H9 (cell line): ENCODE results near the gene C6orf62. TPM values are rescaled to one million over a fixed set of nuclear protein-coding genes. Genes with fewer than 3 reads are reported as not detected.

ENCODE experiments used
- DNase-seq: peaks from one replicate; pipeline ENCODE4 v3.0.0-alpha.2; 2017
- H2AFZ ChIP-seq: one replicate; pipeline ENCODE4 v1.6.1; 2013; ENCODE audit warnings: mild to moderate bottlenecking, low read length, control low read depth, moderate library complexity
- H2AK5ac ChIP-seq: 2 replicates; pipeline ENCODE4 v1.6.1; 2013; ENCODE audit warnings: low read length, control low read depth, mixed read lengths; ENCODE audit not compliant: insufficient read length
- H2BK120ac ChIP-seq: one replicate; pipeline ENCODE4 v1.6.1; 2013; ENCODE audit warnings: low read depth, mild to moderate bottlenecking, low read length, control low read depth, inconsistent platforms; ENCODE audit not compliant: poor library complexity, severe bottlenecking
- H2BK12ac ChIP-seq: 2 replicates; pipeline ENCODE4 v1.6.1; 2013; ENCODE audit warnings: low read length, control low read depth, mixed read lengths, low read depth; ENCODE audit not compliant: insufficient read length
- H2BK15ac ChIP-seq: 2 replicates; pipeline ENCODE4 v1.6.1; 2013; ENCODE audit warnings: low read depth, low read length, control low read depth
- H2BK20ac ChIP-seq: one replicate; pipeline ENCODE4 v1.6.1; 2013; ENCODE audit warnings: low read depth, mild to moderate bottlenecking, low read length, control low read depth, inconsistent platforms; ENCODE audit not compliant: poor library complexity, severe bottlenecking
- H2BK5ac ChIP-seq: 2 replicates; pipeline ENCODE4 v1.6.1; 2013; ENCODE audit warnings: low read length, control low read depth, mixed read lengths; ENCODE audit not compliant: insufficient read length
- H3K14ac ChIP-seq: 2 replicates; pipeline ENCODE4 v1.6.1; 2013; ENCODE audit warnings: low read length, control low read depth; ENCODE audit not compliant: insufficient read depth
- H3K18ac ChIP-seq: 2 replicates; pipeline ENCODE4 v1.6.1; 2013; ENCODE audit warnings: low read depth, mild to moderate bottlenecking, mixed read lengths, low read length, control low read depth; ENCODE audit not compliant: insufficient read length
- H3K23ac ChIP-seq: 2 replicates; pipeline ENCODE4 v1.6.1; 2013; ENCODE audit warnings: low read length, control low read depth, mixed read lengths, low read depth; ENCODE audit not compliant: insufficient read length
- H3K23me2 ChIP-seq: 2 replicates; pipeline ENCODE4 v1.6.1; 2013; ENCODE audit warnings: low read depth, mild to moderate bottlenecking, mixed read lengths, low read length, control low read depth; ENCODE audit not compliant: insufficient read length, poor library complexity, severe bottlenecking
- H3K27ac ChIP-seq: 2 replicates; pipeline ENCODE4 v1.5.1; 2013; ENCODE audit warnings: low read length, control low read depth, mixed read lengths, low read depth; ENCODE audit not compliant: insufficient read length
- H3K27me3 ChIP-seq: 2 replicates; pipeline ENCODE4 v1.6.1; 2013; ENCODE audit warnings: low read length, control low read depth, inconsistent platforms; ENCODE audit not compliant: insufficient read depth
- H3K4ac ChIP-seq: 2 replicates; pipeline ENCODE4 v1.6.1; 2013; ENCODE audit warnings: low read depth, mild to moderate bottlenecking, control low read depth, inconsistent platforms, low read length, moderate library complexity
- H3K4me1 ChIP-seq: 2 replicates; pipeline ENCODE4 v1.6.1; 2013; ENCODE audit warnings: low read length, control low read depth, inconsistent platforms; ENCODE audit not compliant: insufficient read depth
- H3K4me2 ChIP-seq: 2 replicates; pipeline ENCODE4 v1.6.1; 2013; ENCODE audit warnings: low read length, control low read depth, mixed read lengths; ENCODE audit not compliant: insufficient read length, insufficient read depth
- H3K56ac ChIP-seq: 2 replicates; pipeline ENCODE4 v1.6.1; 2013; ENCODE audit warnings: low read depth, mild to moderate bottlenecking, mixed read lengths, low read length, control low read depth; ENCODE audit not compliant: insufficient read length
- H3K79me1 ChIP-seq: 2 replicates; pipeline ENCODE4 v1.6.1; 2013; ENCODE audit warnings: low read depth, mild to moderate bottlenecking, moderate library complexity, low read length, control low read depth, inconsistent platforms; ENCODE audit not compliant: insufficient read depth, poor library complexity, severe bottlenecking
- H3K79me2 ChIP-seq: 2 replicates; pipeline ENCODE4 v1.6.1; 2013; ENCODE audit warnings: low read length, control low read depth, inconsistent platforms; ENCODE audit not compliant: insufficient read depth
- H3K9ac ChIP-seq: 2 replicates; pipeline ENCODE4 v1.6.1; 2013; ENCODE audit warnings: low read length, control low read depth, mixed read lengths; ENCODE audit not compliant: insufficient read length; ENCODE audit errors: extremely low read depth
- H3K9me3 ChIP-seq: one replicate; pipeline ENCODE4 v1.6.1; 2013; ENCODE audit warnings: low read depth, low read length, inconsistent platforms; ENCODE audit not compliant: control insufficient read depth
- H3T11ph ChIP-seq: one replicate; pipeline ENCODE4 v1.6.1; 2013; ENCODE audit warnings: mild to moderate bottlenecking, low read length, control low read depth, inconsistent platforms
- H4K20me1 ChIP-seq: one replicate; pipeline ENCODE4 v1.6.1; 2013; ENCODE audit not compliant: control insufficient read depth, insufficient read length, insufficient read depth
- H4K5ac ChIP-seq: 2 replicates; pipeline ENCODE4 v1.6.1; 2013; ENCODE audit warnings: low read depth, mild to moderate bottlenecking, mixed read lengths, low read length, control low read depth; ENCODE audit not compliant: insufficient read length
- H4K8ac ChIP-seq: replicated peaks from 2 replicates; pipeline ENCODE4 v1.6.1; 2013; ENCODE audit warnings: low read length, control low read depth, mixed read lengths, low read depth; ENCODE audit not compliant: insufficient read length
- H4K91ac ChIP-seq: 2 replicates; pipeline ENCODE4 v1.6.1; 2013; ENCODE audit warnings: low read depth, mild to moderate bottlenecking, moderate library complexity, mixed read lengths, low read length, control low read depth; ENCODE audit not compliant: insufficient read length
- H3K27ac Mint-ChIP-seq, 3 experiments: 2 replicates in 2 of 3; 3 replicates in 1 of 3; pipeline ENCODE4 v1.8.0; 2020 to 2021; ENCODE audit warnings: mixed read lengths in 3 of 3, mild to moderate bottlenecking in 1 of 3, moderate library complexity in 1 of 3
- H3K27me3 Mint-ChIP-seq: 2 replicates; pipeline ENCODE4 v1.8.0; 2021; ENCODE audit warnings: low read depth, mild to moderate bottlenecking, moderate library complexity, mixed read lengths
- H3K36me3 Mint-ChIP-seq, 3 experiments: 2 replicates in 2 of 3; 3 replicates in 1 of 3; pipeline ENCODE4 v1.8.0; 2020 to 2021; ENCODE audit warnings: low read depth in 3 of 3, mixed read lengths in 3 of 3; ENCODE audit not compliant: insufficient read depth in 1 of 3
- H3K4me1 Mint-ChIP-seq, 2 experiments: 2 replicates each; pipeline ENCODE4 v1.8.0; 2020; ENCODE audit warnings: mixed read lengths in 2 of 2
- H3K4me3 Mint-ChIP-seq, 2 experiments: 2 replicates in 1 of 2; 3 replicates in 1 of 2; pipeline ENCODE4 v1.8.0; 2020 to 2021; ENCODE audit warnings: mild to moderate bottlenecking in 2 of 2, mixed read lengths in 2 of 2, moderate library complexity in 1 of 2
- H3K9me3 Mint-ChIP-seq, 2 experiments: 2 replicates in 1 of 2; 3 replicates in 1 of 2; pipeline ENCODE4 v1.8.0; 2020; ENCODE audit warnings: mild to moderate bottlenecking in 2 of 2, mixed read lengths in 2 of 2, moderate library complexity in 1 of 2
- WGBS: extraction: QIAGEN DNeasy Blood & Tissue Kit; methylation state at CpG from one replicate; pipeline ENCODE4 v1.1.7; 2013; ENCODE audit warnings: missing lambda C conversion rate, low lambda C conversion rate, mixed read lengths; ENCODE audit not compliant: insufficient read length; ENCODE audit errors: extremely low coverage; 5-methylcytosine and 5-hydroxymethylcytosine counted together
- total RNA-seq: library from RNA; stranded (reverse); gene quantifications from 2 replicates; pipeline ENCODE4 v1.2.1, GENCODE V29; 2021
- TF ChIP-seq, protein P1 (sequence below): fragments of 200-600 bp; sonication (generic); conservative IDR thresholded peaks from 3 replicates; pipeline ENCODE4 v1.8.0; 2021; ENCODE audit warnings: antibody characterized with exemption, mild to moderate bottlenecking

Gene C6orf62
- total RNA-seq, 1 experiment from 2014 or later: 125 TPM

DNA sequence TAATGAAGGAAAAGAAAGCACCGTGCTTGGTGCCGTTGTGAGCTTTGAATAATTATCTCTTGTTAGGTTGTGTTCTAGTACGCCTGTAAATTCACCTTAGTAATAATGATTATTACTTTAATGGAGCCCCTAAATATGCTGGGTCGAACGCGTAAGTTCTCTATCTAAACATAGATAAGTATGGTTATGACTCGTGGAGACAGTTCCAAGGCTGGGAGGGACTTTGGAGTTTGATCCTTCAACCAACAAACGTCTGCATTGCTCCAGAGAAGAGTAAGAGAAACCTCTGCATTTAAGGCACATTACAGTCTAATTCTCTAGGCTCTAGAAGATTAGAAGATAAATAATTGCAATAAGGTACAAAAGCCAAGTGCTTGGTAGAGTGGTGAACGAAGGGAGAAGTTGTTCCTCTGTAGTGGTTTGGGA, 51.6 kb downstream of the C6orf62 start:
- Histone ChIP-seq H3T11ph (no peak overlapping the region), H3K4me2 (peak overlapping the region; percentile 74), H3K56ac (no peak overlapping the region), H4K5ac (no peak overlapping the region), H2BK20ac (no peak overlapping the region), H2BK120ac (no peak overlapping the region), H3K79me2 (peaks cover 8% of the 10 kb centered on the region; the same call in 1 of the 2 replicates), H2AFZ (no peak overlapping the region), H4K20me1 (no peaks in the 10 kb centered on the region), H3K4ac (no peak overlapping the region), H3K14ac (peak overlapping the region; percentile 91; the same call in 1 of the 2 replicates), H3K23ac (no peak overlapping the region), H3K27ac (peak overlapping the region; percentile 82), H2BK5ac (no peak overlapping the region), H3K23me2 (peaks cover 12% of the 10 kb centered on the region), H2AK5ac (no peak overlapping the region), H3K79me1 (no peaks in the 10 kb centered on the region), H3K9me3 (peaks cover 12% of the 10 kb centered on the region), H3K9ac (peak overlapping the region; percentile 92), H3K27me3 (no peaks in the 10 kb centered on the region), H3K4me1 (no peaks in the 10 kb centered on the region), H2BK12ac (no peak overlapping the region), H3K18ac (peak overlapping the region; percentile 88), H4K8ac (no peak overlapping the region), H4K91ac (no peak overlapping the region), H2BK15ac (no peak overlapping the region)
- H3K9me3 Mint-ChIP-seq: peaks cover 33 to 39% of the 10 kb centered on the region in 2 experiments
- TF ChIP-seq, protein P1, sequence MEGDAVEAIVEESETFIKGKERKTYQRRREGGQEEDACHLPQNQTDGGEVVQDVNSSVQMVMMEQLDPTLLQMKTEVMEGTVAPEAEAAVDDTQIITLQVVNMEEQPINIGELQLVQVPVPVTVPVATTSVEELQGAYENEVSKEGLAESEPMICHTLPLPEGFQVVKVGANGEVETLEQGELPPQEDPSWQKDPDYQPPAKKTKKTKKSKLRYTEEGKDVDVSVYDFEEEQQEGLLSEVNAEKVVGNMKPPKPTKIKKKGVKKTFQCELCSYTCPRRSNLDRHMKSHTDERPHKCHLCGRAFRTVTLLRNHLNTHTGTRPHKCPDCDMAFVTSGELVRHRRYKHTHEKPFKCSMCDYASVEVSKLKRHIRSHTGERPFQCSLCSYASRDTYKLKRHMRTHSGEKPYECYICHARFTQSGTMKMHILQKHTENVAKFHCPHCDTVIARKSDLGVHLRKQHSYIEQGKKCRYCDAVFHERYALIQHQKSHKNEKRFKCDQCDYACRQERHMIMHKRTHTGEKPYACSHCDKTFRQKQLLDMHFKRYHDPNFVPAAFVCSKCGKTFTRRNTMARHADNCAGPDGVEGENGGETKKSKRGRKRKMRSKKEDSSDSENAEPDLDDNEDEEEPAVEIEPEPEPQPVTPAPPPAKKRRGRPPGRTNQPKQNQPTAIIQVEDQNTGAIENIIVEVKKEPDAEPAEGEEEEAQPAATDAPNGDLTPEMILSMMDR: no peak
- H3K36me3 Mint-ChIP-seq: peaks cover 52 to 71% (median 60%) of the 10 kb centered on the region in 3 experiments
- no peak for DNase-seq
- WGBS: no CpG with 5 or more reads among the region's 9 CpGs
- H3K27me3 Mint-ChIP-seq: no peaks in the 10 kb centered on the region
- peaks cover 22 to 25% of the 10 kb centered on the region in 2 experiments for H3K4me1 Mint-ChIP-seq
- peak overlapping the region; percentile 91 to 95 for H3K4me3 Mint-ChIP-seq
- peak overlapping the region; percentile 99 to 100 (median 99) for H3K27ac Mint-ChIP-seq
